ENCODE data around the gene IGF1R. TPM values are rescaled to one million over a fixed set of nuclear protein-coding genes. Genes with fewer than 3 reads are reported as not detected.
A peak's percentile ranks its signal among the peaks of the same experiment; 100 is the strongest.

IGF1R gene
- total RNA-seq, 5 donors from 2014 or later (not counting 1 experiment from before 2014, with no cell fraction given): 40.3 to 97.2 (median 79.4) TPM

DNA sequence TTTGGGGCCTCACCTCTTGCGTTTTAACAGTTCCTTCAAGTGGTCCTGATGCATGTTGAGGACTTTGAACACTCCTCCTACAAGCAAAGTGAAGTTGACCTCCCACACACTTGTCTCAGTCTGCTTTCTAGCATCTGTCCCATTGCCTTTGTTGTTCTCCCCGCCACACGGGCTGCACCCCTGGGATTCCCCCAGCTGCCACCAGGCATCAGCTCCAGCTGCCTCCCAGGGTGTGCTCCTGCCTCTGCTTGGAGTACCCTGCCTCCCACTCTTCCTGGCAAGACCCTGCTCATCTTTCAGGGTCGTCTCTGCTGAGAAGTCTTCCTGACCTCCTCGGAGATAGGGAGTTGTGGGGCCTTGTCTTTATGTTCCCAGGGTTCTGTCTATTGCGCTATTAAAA is 52.2 kb downstream of the IGF1R start:
- 44% methylated on average over 3 of the region's 6 CpGs for WGBS (ENCODE audit: insufficient coverage)
- H3K36me3 ChIP-seq (ENCODE audit: control insufficient read depth in 2 of 2, extremely low read depth in 1 of 2, insufficient read depth in 1 of 2, low read length in 1 of 2): no peaks in the 10 kb centered on the region
- H3K27me3 Mint-ChIP-seq: no peaks in the 10 kb centered on the region
- H3K4me1 Mint-ChIP-seq: peaks cover 59 to 76% (median 62%) of the 10 kb centered on the region in 3 donors
- no peaks in the 10 kb centered on the region for H3K36me3 Mint-ChIP-seq
- H3K27me3 ChIP-seq (replicated peaks in 1 of 2; ENCODE audit: control insufficient read depth in 2 of 2, extremely low read depth in 1 of 2, insufficient read depth in 2 of 2, low read length in 1 of 2): no peaks in the 10 kb centered on the region
- ChIA-PET CTCF (no interaction called here), POLR2A (no interaction called here)
- H3K27ac Mint-ChIP-seq: peak overlapping the region; percentile 16 to 36
- H3K4me3 ChIP-seq (ENCODE audit: control insufficient read depth in 1 of 2, extremely low read depth in 1 of 2, low read length in 1 of 2): no peak overlapping the region
- ATAC-seq (replicated peaks in 1 of 4) (peak in 1 of 4 experiments; percentile 54), DNase-seq (no peak)
- H3K9me3 ChIP-seq: no peaks in the 10 kb centered on the region
- H3K9me3 Mint-ChIP-seq: no peaks in the 10 kb centered on the region
- H3K27ac ChIP-seq (ENCODE audit: low read length): no peak overlapping the region
- peak overlapping the region in 1 of 3 donors; percentile 32 for H3K4me3 Mint-ChIP-seq
- H3K4me1 ChIP-seq (ENCODE audit: control insufficient read depth in 1 of 2, extremely low read depth in 1 of 2, insufficient read depth in 2 of 2, low read length in 2 of 2): peaks cover 25 to 43% of the 10 kb centered on the region in 2 experiments

DNA sequence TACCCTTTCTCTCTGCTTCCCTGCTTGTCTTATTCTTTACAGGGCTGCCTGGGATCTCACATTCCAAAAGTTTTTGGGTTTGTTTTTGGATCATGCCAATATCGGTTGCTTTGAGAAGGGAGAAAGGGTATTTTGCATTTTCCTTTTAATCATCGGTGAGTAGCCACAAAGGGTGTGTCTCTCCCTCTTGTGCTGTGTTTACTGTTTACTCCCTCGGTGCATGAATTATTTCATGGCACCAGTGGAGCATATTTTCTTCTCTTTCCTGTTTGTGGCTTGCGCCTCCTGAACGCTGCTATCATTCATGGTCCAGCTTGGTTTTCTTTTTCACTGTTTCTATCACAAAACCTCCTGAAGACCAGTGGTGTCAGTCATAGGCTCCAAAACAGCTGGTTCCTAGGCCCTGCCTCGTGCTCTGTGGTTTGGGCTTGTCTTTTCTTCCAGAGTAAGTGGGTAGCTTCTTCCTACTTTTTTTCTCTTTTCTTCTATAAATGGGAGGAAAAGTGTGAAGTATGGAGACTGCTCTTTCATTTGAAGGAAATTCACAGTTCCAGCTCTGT is 54.9 kb downstream of the IGF1R start:
- no peaks in the 10 kb centered on the region for H3K27me3 ChIP-seq (replicated peaks in 1 of 2; ENCODE audit: control insufficient read depth in 2 of 2, extremely low read depth in 1 of 2, insufficient read depth in 2 of 2, low read length in 1 of 2)
- Mint-ChIP-seq H3K9me3 (no peaks in the 10 kb centered on the region), H3K36me3 (peaks cover 7% of the 10 kb centered on the region), H3K27me3 (no peaks in the 10 kb centered on the region), H3K4me1 (peaks cover 40 to 57% (median 44%) of the 10 kb centered on the region in 3 donors), H3K27ac (peak overlapping the region; percentile 14 to 65), H3K4me3 (peak overlapping the region in 1 of 3 donors; percentile 9)
- peaks cover 25 to 31% of the 10 kb centered on the region in 2 experiments for H3K4me1 ChIP-seq (ENCODE audit: control insufficient read depth in 1 of 2, extremely low read depth in 1 of 2, insufficient read depth in 2 of 2, low read length in 2 of 2)
- H3K9me3 ChIP-seq: no peaks in the 10 kb centered on the region
- H3K36me3 ChIP-seq (ENCODE audit: control insufficient read depth in 2 of 2, extremely low read depth in 1 of 2, insufficient read depth in 1 of 2, low read length in 1 of 2): peaks cover 0 to 3% of the 10 kb centered on the region in 2 donors
- DNase-seq: no peak
- ChIA-PET POLR2A (no interaction called here), CTCF (interaction anchor here in 1 of 2 donors (0.5 kb wide), 1 partner anchor 121 kb away, joined by 4 read pairs; no protein-coding TSS in a partner anchor)
- no peak overlapping the region for H3K4me3 ChIP-seq (ENCODE audit: control insufficient read depth in 1 of 2, extremely low read depth in 1 of 2, low read length in 1 of 2)
- H3K27ac ChIP-seq (ENCODE audit: low read length): no peak overlapping the region
- 100% methylated on average over 1 of the region's 6 CpGs for WGBS (ENCODE audit: insufficient coverage)
- ATAC-seq (replicated peaks in 1 of 4): no peak

DNA sequence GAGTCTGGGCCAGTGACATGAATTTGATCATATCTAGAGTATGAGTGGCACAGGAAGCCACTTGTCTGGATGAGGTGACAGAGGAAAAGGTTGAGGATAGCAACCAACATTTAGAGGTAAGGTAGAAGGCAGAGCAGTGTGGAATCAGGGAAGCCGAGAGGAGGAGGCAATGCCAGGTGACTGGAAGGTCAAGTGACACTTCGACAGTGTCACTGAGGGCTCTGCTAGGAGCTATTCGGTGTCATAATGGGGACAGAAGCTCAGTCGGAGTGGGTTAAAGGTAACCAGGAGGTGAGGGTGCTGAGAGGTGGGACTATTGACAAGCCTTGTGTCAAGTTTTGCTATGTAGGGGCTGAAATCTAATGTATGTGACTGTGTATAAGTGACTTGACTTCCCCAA is 56.7 kb downstream of the IGF1R start:
- ATAC-seq (replicated peaks in 1 of 4) (no peak), DNase-seq (no peak)
- H3K9me3 Mint-ChIP-seq: no peaks in the 10 kb centered on the region
- H3K4me1 Mint-ChIP-seq: peaks cover 35 to 43% (median 38%) of the 10 kb centered on the region in 3 donors
- CTCF ChIA-PET: no interaction called here
- H3K36me3 Mint-ChIP-seq: peaks cover 20% of the 10 kb centered on the region
- Histone ChIP-seq H3K9me3 (no peaks in the 10 kb centered on the region), H3K27ac (ENCODE audit: low read length) (no peak overlapping the region), H3K4me1 (ENCODE audit: control insufficient read depth in 1 of 2, extremely low read depth in 1 of 2, insufficient read depth in 2 of 2, low read length in 2 of 2) (peaks cover 7 to 21% of the 10 kb centered on the region in 2 experiments), H3K27me3 (replicated peaks in 1 of 2; ENCODE audit: control insufficient read depth in 2 of 2, extremely low read depth in 1 of 2, insufficient read depth in 2 of 2, low read length in 1 of 2) (no peaks in the 10 kb centered on the region), H3K4me3 (ENCODE audit: control insufficient read depth in 1 of 2, extremely low read depth in 1 of 2, low read length in 1 of 2) (no peak overlapping the region), H3K36me3 (ENCODE audit: control insufficient read depth in 2 of 2, extremely low read depth in 1 of 2, insufficient read depth in 1 of 2, low read length in 1 of 2) (peaks cover 0 to 3% of the 10 kb centered on the region in 2 donors)
- H3K27ac Mint-ChIP-seq: no peak overlapping the region
- no peaks in the 10 kb centered on the region for H3K27me3 Mint-ChIP-seq
- POLR2A ChIA-PET: no interaction called here
- WGBS (ENCODE audit: insufficient coverage): 85% methylated on average over 4 of the region's 4 CpGs
- no peak overlapping the region for H3K4me3 Mint-ChIP-seq

DNA sequence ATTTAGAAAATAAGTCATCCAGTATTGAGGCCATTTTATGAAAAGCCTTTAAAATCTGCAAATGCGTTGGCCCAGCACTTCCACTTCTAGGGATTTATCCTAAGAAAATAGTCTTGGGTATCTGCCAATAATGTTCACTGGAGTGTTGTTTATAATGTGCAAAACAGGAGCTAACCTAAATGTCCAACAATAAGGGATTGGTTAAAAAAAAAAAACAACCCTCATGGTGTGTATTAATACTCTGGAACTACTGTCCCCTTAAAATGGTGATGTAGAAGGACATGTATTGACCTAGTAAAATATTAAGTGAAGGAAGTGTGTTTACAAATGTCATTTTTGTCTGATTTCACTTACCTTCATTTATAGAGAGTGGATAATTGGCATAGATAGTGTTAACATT is 58.0 kb downstream of the IGF1R start:
- H3K9me3 ChIP-seq: no peaks in the 10 kb centered on the region
- peaks cover 4 to 18% of the 10 kb centered on the region in 2 experiments for H3K4me1 ChIP-seq (ENCODE audit: control insufficient read depth in 1 of 2, extremely low read depth in 1 of 2, insufficient read depth in 2 of 2, low read length in 2 of 2)
- H3K36me3 Mint-ChIP-seq: peaks cover 26% of the 10 kb centered on the region
- no peak overlapping the region for H3K4me3 ChIP-seq (ENCODE audit: control insufficient read depth in 1 of 2, extremely low read depth in 1 of 2, low read length in 1 of 2)
- ChIA-PET POLR2A (no interaction called here), CTCF (no interaction called here)
- DNase-seq (no peak), ATAC-seq (replicated peaks in 1 of 4) (no peak)
- H3K9me3 Mint-ChIP-seq: peaks cover under 1 to 6% (median 3%) of the 10 kb centered on the region in 3 donors
- no peaks in the 10 kb centered on the region for H3K27me3 Mint-ChIP-seq
- no peak overlapping the region for H3K27ac Mint-ChIP-seq
- no peaks in the 10 kb centered on the region for H3K27me3 ChIP-seq (replicated peaks in 1 of 2; ENCODE audit: control insufficient read depth in 2 of 2, extremely low read depth in 1 of 2, insufficient read depth in 2 of 2, low read length in 1 of 2)
- no peak overlapping the region for H3K27ac ChIP-seq (ENCODE audit: low read length)
- peaks cover 26 to 33% (median 28%) of the 10 kb centered on the region in 3 donors for H3K4me1 Mint-ChIP-seq
- peaks cover 3% of the 10 kb centered on the region in 2 donors for H3K36me3 ChIP-seq (ENCODE audit: control insufficient read depth in 2 of 2, extremely low read depth in 1 of 2, insufficient read depth in 1 of 2, low read length in 1 of 2)
- no peak overlapping the region for H3K4me3 Mint-ChIP-seq
- no CpG with 5 or more reads among the region's 1 CpG for WGBS (ENCODE audit: insufficient coverage)

DNA sequence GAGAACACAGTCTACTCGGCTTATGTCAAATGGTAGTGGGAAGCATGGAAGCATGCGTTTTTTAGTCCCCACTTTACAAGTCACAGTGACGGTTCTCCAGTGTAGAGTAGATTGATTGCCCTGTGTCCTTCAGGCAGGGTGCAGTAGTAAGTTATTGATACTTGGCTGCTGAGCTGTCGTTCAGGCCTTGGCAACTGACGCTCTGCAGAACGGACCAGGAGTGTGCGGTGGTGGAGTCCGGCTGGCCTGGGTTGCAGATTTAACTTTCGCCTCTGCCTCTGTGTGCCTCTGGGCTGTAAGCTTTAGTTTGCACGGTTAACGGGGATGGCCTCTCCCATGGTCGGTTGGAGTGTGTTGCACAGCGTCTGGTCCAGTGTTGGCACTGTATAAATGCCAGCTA is 58.6 kb downstream of the IGF1R start:
- Mint-ChIP-seq H3K27ac (no peak overlapping the region), H3K36me3 (peaks cover 32% of the 10 kb centered on the region), H3K27me3 (no peaks in the 10 kb centered on the region), H3K4me3 (no peak overlapping the region), H3K9me3 (peaks cover 7 to 12% (median 7%) of the 10 kb centered on the region in 3 donors), H3K4me1 (peaks cover 23 to 30% (median 27%) of the 10 kb centered on the region in 3 donors)
- H3K9me3 ChIP-seq: no peaks in the 10 kb centered on the region
- WGBS (ENCODE audit: insufficient coverage): 91% methylated on average over 11 of the region's 13 CpGs
- peaks cover 4 to 18% of the 10 kb centered on the region in 2 experiments for H3K4me1 ChIP-seq (ENCODE audit: control insufficient read depth in 1 of 2, extremely low read depth in 1 of 2, insufficient read depth in 2 of 2, low read length in 2 of 2)
- H3K4me3 ChIP-seq (ENCODE audit: control insufficient read depth in 1 of 2, extremely low read depth in 1 of 2, low read length in 1 of 2): no peak overlapping the region
- H3K27ac ChIP-seq (ENCODE audit: low read length): no peak overlapping the region
- DNase-seq: no peak
- H3K27me3 ChIP-seq (replicated peaks in 1 of 2; ENCODE audit: control insufficient read depth in 2 of 2, extremely low read depth in 1 of 2, insufficient read depth in 2 of 2, low read length in 1 of 2): no peaks in the 10 kb centered on the region
- H3K36me3 ChIP-seq (ENCODE audit: control insufficient read depth in 2 of 2, extremely low read depth in 1 of 2, insufficient read depth in 1 of 2, low read length in 1 of 2): peaks cover 3% of the 10 kb centered on the region in 2 donors
- ATAC-seq (replicated peaks in 1 of 4): no peak
- ChIA-PET POLR2A (no interaction called here), CTCF (no interaction called here)

DNA sequence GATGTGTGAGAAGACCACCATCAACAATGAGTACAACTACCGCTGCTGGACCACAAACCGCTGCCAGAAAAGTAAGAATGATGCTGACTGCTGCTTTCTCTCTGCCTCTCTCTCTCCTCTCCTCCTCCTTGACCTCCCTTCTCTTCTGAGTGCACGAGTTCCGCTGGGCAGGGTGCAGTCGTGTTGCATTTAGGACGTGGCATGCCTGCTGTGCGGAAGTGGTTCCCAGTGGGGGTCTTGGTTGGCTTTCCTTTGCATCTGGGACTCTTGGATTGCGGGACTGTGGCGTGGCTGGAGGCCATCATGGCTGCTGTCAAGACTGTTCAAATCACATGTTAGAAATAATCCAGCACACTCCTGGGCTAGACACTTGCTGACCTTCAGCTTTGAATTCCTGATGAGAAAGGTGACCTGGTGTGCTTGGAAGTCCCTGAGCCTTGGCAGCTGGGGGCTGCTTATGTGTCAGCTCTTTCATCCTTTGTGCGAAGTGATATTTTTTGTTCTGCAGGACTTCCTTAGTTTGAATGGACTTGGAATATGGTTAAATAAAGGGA is 59.8 kb downstream of the IGF1R start:
- Histone ChIP-seq H3K27me3 (replicated peaks in 1 of 2; ENCODE audit: control insufficient read depth in 2 of 2, extremely low read depth in 1 of 2, insufficient read depth in 2 of 2, low read length in 1 of 2) (no peaks in the 10 kb centered on the region), H3K4me1 (ENCODE audit: control insufficient read depth in 1 of 2, extremely low read depth in 1 of 2, insufficient read depth in 2 of 2, low read length in 2 of 2) (peaks cover 2 to 15% of the 10 kb centered on the region in 2 experiments), H3K36me3 (ENCODE audit: control insufficient read depth in 2 of 2, extremely low read depth in 1 of 2, insufficient read depth in 1 of 2, low read length in 1 of 2) (peaks cover 3% of the 10 kb centered on the region in 2 donors), H3K9me3 (no peaks in the 10 kb centered on the region), H3K27ac (ENCODE audit: low read length) (no peak overlapping the region), H3K4me3 (ENCODE audit: control insufficient read depth in 1 of 2, extremely low read depth in 1 of 2, low read length in 1 of 2) (no peak overlapping the region)
- ATAC-seq (replicated peaks in 1 of 4) (no peak), DNase-seq (no peak)
- H3K9me3 Mint-ChIP-seq: peaks cover 11 to 15% (median 12%) of the 10 kb centered on the region in 3 donors
- H3K36me3 Mint-ChIP-seq: peaks cover 38% of the 10 kb centered on the region
- no peaks in the 10 kb centered on the region for H3K27me3 Mint-ChIP-seq
- H3K4me3 Mint-ChIP-seq: no peak overlapping the region
- peaks cover 25 to 41% (median 31%) of the 10 kb centered on the region in 3 donors for H3K4me1 Mint-ChIP-seq
- ChIA-PET CTCF (no interaction called here), POLR2A (no interaction called here)
- no peak overlapping the region for H3K27ac Mint-ChIP-seq
- 100% methylated on average over 5 of the region's 10 CpGs for whole genome bisulfite sequencing (ENCODE audit: insufficient coverage)
